Measurements from ENCODE around the gene DIPK1C.

GRCh38 chr18:74450626-74451025 is 6.5 kb downstream of the DIPK1C start:
- no peak for TF ChIP-seq CTCF (conservative IDR thresholded peaks at IDR 0.05; ENCODE audit: low read depth, low read length)
- TF ChIP-seq RAD21 (IDR thresholded peaks at IDR 0.05; ENCODE audit: low read length) = no peak
- no peak for TF ChIP-seq SMC3 (IDR thresholded peaks at IDR 0.05; ENCODE audit: low read depth, low read length)
- TF ChIP-seq NFE2L2 (IDR thresholded peaks at IDR 0.05; ENCODE audit: low read depth, low read length) = no peak
- no peak for TF ChIP-seq RCOR1 (IDR thresholded peaks at IDR 0.05; ENCODE audit: insufficient replicate concordance, low read length)
- TF ChIP-seq MAZ (IDR thresholded peaks at IDR 0.05; ENCODE audit: borderline replicate concordance, low read depth, low read length) = no peak
- no peak for TF ChIP-seq CEBPB (IDR thresholded peaks at IDR 0.05; ENCODE audit: low read depth, low read length)
- TF ChIP-seq MXI1 (IDR thresholded peaks at IDR 0.05; ENCODE audit: borderline replicate concordance, low read depth, low read length) = no peak
- no peak for TF ChIP-seq ELK1 (IDR thresholded peaks at IDR 0.05; ENCODE audit: borderline replicate concordance, low read depth, low read length)
- TF ChIP-seq POLR2A (IDR thresholded peaks at IDR 0.05; ENCODE audit: low read depth, low read length) = no peak
- TF ChIP-seq USF2 (IDR thresholded peaks at IDR 0.05; ENCODE audit: low read depth, low read length) = no peak
- TF ChIP-seq CHD1 (IDR thresholded peaks at IDR 0.05; ENCODE audit: low read depth, low read length) = no peak
- TF ChIP-seq MAFK (IDR thresholded peaks at IDR 0.05; ENCODE audit: low read depth, low read length) = no peak
- no peak for TF ChIP-seq BHLHE40 (IDR thresholded peaks at IDR 0.05; ENCODE audit: low read depth, low read length)

Measured in IMR-90 (cell line).